ENCODE results near the gene FHIT. TPM values are rescaled to one million over a fixed set of nuclear protein-coding genes. Genes with fewer than 3 reads are reported as not detected.

Gene FHIT
- total and polyA plus RNA-seq, 4 donors: 2.1 to 14.7 (median 6.6) TPM

DNA sequence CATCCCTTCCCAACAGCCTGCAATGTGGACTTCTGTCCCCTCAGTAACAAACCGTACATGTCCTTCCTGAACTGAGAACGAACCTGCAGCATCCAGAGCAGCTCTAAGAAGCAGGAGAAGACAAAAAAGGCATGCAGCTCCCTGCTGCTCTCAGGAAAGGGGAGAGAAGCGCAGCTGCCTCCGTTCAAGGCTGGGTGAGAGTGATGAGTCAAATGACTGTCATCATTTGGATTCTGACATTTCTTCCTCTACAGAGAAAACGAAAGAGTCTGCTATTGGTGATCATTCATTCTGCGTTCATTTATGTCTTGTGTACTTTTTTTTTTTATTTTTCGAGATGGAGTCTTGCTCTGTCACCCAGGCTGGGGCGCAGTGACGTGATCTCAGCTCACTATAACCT, 677.8 kb downstream of the FHIT start:
- Histone ChIP-seq H3K27ac (ENCODE audit: low read depth in 1 of 2, low read length in 2 of 2) (no peak overlapping the region), H3K9ac (ENCODE audit: low read depth in 1 of 2, low read length in 2 of 2) (no peak overlapping the region), H3K4me3 (ENCODE audit: low read depth in 1 of 3, low read length in 3 of 3) (no peak overlapping the region), H3K36me3 (ENCODE audit: control insufficient read depth in 4 of 4, insufficient read depth in 3 of 4, low read depth in 1 of 4, low read length in 3 of 4) (no peaks in the 10 kb centered on the region), H3K9me3 (ENCODE audit: control insufficient read depth in 4 of 4, low read length in 3 of 4) (no peaks in the 10 kb centered on the region), H3K27me3 (ENCODE audit: control insufficient read depth in 4 of 4, insufficient read depth in 4 of 4, low read length in 3 of 4) (no peaks in the 10 kb centered on the region), H3K4me1 (ENCODE audit: control insufficient read depth in 4 of 4, insufficient read depth in 4 of 4, low read length in 3 of 4) (no peaks in the 10 kb centered on the region)
- DNase-seq (ENCODE audit: low spot score): no peak
- WGBS: 93% methylated on average over 9 of the region's 9 CpGs
- TF ChIP-seq FOXA2 (IDR thresholded peaks at IDR 0.05): no peak
- no peak for TF ChIP-seq JUND (IDR thresholded peaks at IDR 0.05)
- no peak for TF ChIP-seq RAD21 (IDR thresholded peaks at IDR 0.05)
- TF ChIP-seq FOXA1 (IDR thresholded peaks at IDR 0.05): no peak
- TF ChIP-seq YY1 (IDR thresholded peaks at IDR 0.05): no peak
- TF ChIP-seq, protein P1, sequence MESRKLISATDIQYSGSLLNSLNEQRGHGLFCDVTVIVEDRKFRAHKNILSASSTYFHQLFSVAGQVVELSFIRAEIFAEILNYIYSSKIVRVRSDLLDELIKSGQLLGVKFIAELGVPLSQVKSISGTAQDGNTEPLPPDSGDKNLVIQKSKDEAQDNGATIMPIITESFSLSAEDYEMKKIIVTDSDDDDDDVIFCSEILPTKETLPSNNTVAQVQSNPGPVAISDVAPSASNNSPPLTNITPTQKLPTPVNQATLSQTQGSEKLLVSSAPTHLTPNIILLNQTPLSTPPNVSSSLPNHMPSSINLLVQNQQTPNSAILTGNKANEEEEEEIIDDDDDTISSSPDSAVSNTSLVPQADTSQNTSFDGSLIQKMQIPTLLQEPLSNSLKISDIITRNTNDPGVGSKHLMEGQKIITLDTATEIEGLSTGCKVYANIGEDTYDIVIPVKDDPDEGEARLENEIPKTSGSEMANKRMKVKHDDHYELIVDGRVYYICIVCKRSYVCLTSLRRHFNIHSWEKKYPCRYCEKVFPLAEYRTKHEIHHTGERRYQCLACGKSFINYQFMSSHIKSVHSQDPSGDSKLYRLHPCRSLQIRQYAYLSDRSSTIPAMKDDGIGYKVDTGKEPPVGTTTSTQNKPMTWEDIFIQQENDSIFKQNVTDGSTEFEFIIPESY (IDR thresholded peaks at IDR 0.05): no peak
- no peak for TF ChIP-seq EGR1 (IDR thresholded peaks at IDR 0.05; ENCODE audit: low read depth in 2 of 2)
- no peak for TF ChIP-seq RXRA (IDR thresholded peaks at IDR 0.05)
- TF ChIP-seq, protein P2, sequence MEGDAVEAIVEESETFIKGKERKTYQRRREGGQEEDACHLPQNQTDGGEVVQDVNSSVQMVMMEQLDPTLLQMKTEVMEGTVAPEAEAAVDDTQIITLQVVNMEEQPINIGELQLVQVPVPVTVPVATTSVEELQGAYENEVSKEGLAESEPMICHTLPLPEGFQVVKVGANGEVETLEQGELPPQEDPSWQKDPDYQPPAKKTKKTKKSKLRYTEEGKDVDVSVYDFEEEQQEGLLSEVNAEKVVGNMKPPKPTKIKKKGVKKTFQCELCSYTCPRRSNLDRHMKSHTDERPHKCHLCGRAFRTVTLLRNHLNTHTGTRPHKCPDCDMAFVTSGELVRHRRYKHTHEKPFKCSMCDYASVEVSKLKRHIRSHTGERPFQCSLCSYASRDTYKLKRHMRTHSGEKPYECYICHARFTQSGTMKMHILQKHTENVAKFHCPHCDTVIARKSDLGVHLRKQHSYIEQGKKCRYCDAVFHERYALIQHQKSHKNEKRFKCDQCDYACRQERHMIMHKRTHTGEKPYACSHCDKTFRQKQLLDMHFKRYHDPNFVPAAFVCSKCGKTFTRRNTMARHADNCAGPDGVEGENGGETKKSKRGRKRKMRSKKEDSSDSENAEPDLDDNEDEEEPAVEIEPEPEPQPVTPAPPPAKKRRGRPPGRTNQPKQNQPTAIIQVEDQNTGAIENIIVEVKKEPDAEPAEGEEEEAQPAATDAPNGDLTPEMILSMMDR (IDR thresholded peaks at IDR 0.05; ENCODE audit: low read depth, low read length, missing input control): no peak
- TF ChIP-seq, protein P3, sequence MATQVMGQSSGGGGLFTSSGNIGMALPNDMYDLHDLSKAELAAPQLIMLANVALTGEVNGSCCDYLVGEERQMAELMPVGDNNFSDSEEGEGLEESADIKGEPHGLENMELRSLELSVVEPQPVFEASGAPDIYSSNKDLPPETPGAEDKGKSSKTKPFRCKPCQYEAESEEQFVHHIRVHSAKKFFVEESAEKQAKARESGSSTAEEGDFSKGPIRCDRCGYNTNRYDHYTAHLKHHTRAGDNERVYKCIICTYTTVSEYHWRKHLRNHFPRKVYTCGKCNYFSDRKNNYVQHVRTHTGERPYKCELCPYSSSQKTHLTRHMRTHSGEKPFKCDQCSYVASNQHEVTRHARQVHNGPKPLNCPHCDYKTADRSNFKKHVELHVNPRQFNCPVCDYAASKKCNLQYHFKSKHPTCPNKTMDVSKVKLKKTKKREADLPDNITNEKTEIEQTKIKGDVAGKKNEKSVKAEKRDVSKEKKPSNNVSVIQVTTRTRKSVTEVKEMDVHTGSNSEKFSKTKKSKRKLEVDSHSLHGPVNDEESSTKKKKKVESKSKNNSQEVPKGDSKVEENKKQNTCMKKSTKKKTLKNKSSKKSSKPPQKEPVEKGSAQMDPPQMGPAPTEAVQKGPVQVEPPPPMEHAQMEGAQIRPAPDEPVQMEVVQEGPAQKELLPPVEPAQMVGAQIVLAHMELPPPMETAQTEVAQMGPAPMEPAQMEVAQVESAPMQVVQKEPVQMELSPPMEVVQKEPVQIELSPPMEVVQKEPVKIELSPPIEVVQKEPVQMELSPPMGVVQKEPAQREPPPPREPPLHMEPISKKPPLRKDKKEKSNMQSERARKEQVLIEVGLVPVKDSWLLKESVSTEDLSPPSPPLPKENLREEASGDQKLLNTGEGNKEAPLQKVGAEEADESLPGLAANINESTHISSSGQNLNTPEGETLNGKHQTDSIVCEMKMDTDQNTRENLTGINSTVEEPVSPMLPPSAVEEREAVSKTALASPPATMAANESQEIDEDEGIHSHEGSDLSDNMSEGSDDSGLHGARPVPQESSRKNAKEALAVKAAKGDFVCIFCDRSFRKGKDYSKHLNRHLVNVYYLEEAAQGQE (IDR thresholded peaks at IDR 0.05): no peak
- TF ChIP-seq TAF1 (conservative IDR thresholded peaks at IDR 0.05): no peak
- TF ChIP-seq NR2F2 (IDR thresholded peaks at IDR 0.05): no peak
- no peak for TF ChIP-seq GABPA (IDR thresholded peaks at IDR 0.05 in 1 of 2, conservative IDR thresholded peaks at IDR 0.05 in 1 of 2)

DNA sequence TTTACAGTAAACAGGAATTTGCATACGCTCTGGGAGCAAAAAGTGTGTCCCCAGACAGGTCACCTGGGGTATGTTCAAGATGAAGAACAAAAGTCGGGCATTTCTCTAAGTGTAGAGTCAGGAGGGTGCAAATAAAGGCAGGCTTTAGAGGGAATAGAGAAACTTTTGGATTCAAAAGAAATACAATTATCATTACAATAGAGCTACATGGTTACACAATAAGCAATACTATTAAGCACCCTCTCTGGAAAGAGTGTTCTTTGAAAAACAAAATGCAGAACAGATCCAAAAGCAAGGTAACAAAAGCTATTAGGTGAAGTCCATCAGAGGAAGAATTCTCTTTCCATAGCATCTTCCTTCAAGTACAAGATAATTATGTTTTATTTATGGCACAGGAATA, 679.7 kb downstream of the FHIT start:
- H3K36me3 ChIP-seq (ENCODE audit: control insufficient read depth in 4 of 4, insufficient read depth in 3 of 4, low read depth in 1 of 4, low read length in 3 of 4): no peaks in the 10 kb centered on the region
- TF ChIP-seq EGR1 (IDR thresholded peaks at IDR 0.05; ENCODE audit: low read depth in 2 of 2) (no peak), HNF4A (conservative IDR thresholded peaks at IDR 0.05) (no peak), GABPA (IDR thresholded peaks at IDR 0.05 in 1 of 2, conservative IDR thresholded peaks at IDR 0.05 in 1 of 2) (no peak), FOXA1 (IDR thresholded peaks at IDR 0.05) (no peak), NR2F2 (IDR thresholded peaks at IDR 0.05) (no peak), TAF1 (conservative IDR thresholded peaks at IDR 0.05) (no peak)
- TF ChIP-seq, protein P4, sequence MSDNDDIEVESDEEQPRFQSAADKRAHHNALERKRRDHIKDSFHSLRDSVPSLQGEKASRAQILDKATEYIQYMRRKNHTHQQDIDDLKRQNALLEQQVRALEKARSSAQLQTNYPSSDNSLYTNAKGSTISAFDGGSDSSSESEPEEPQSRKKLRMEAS (IDR thresholded peaks at IDR 0.05): no peak
- TF ChIP-seq, protein P2 (IDR thresholded peaks at IDR 0.05; ENCODE audit: low read depth, low read length, missing input control): no peak
- TF ChIP-seq, protein P3 (IDR thresholded peaks at IDR 0.05): no peak
- H3K4me3 ChIP-seq (ENCODE audit: low read depth in 1 of 3, low read length in 3 of 3): no peak overlapping the region
- no peaks in the 10 kb centered on the region for H3K4me1 ChIP-seq (ENCODE audit: control insufficient read depth in 4 of 4, insufficient read depth in 4 of 4, low read length in 3 of 4)
- 94% methylated on average over 2 of the region's 2 CpGs for WGBS
- no peak overlapping the region for H3K27ac ChIP-seq (ENCODE audit: low read depth in 1 of 2, low read length in 2 of 2)
- no peaks in the 10 kb centered on the region for H3K27me3 ChIP-seq (ENCODE audit: control insufficient read depth in 4 of 4, insufficient read depth in 4 of 4, low read length in 3 of 4)
- DNase-seq (ENCODE audit: low spot score): no peak
- H3K9ac ChIP-seq (ENCODE audit: low read depth in 1 of 2, low read length in 2 of 2): no peak overlapping the region
- no peaks in the 10 kb centered on the region for H3K9me3 ChIP-seq (ENCODE audit: control insufficient read depth in 4 of 4, low read length in 3 of 4)

All from liver (tissue), 9 donors.